Large intestine (tissue), 3 donors: ENCODE data around the gene BLOC1S1. TPM values are rescaled to one million over a fixed set of nuclear protein-coding genes. Genes with fewer than 3 reads are reported as not detected.
A peak's percentile ranks its signal among the peaks of the same experiment; 100 is the strongest.

Source experiments
- DNase-seq, 2 donors: peaks; one replicate each; pipeline versions ENCODE4 v3.0.0 to v3.0.0-alpha.2; 2013
- H3K27ac ChIP-seq: one replicate; pipeline ENCODE4 v1.5.1; 2013; ENCODE audit warnings: low read length
- H3K27me3 ChIP-seq: 2 replicates; pipeline ENCODE4 v1.6.1; 2013; ENCODE audit warnings: low read length; ENCODE audit not compliant: control insufficient read depth, insufficient read depth
- H3K36me3 ChIP-seq: 2 replicates; pipeline ENCODE4 v1.6.1; 2013; ENCODE audit warnings: low read length; ENCODE audit not compliant: control insufficient read depth, insufficient read depth
- H3K4me1 ChIP-seq: one replicate; pipeline ENCODE4 v1.6.1; 2013; ENCODE audit warnings: low read length; ENCODE audit not compliant: control insufficient read depth, insufficient read depth
- H3K4me3 ChIP-seq: one replicate; pipeline ENCODE4 v1.5.1; 2013; ENCODE audit warnings: low read length
- H3K9me3 ChIP-seq: one replicate; pipeline ENCODE4 v1.6.1; 2013; ENCODE audit warnings: mild to moderate bottlenecking, low read depth, low read length, moderate library complexity; ENCODE audit not compliant: control insufficient read depth
- WGBS: methylation state at CpG from one replicate; pipeline ENCODE4 v1.1.5; 2013; ENCODE audit warnings: low lambda C conversion rate; ENCODE audit not compliant: insufficient coverage; 5-methylcytosine and 5-hydroxymethylcytosine counted together
- polyA plus RNA-seq: library from polyadenylated mRNA; unstranded; fragments of 120-200 nt; gene quantifications from one replicate; pipeline ENCODE4 v1.2.1, GENCODE V29; 2013

BLOC1S1 gene
- polyA plus RNA-seq, 1 donor, result 144 TPM

DNA sequence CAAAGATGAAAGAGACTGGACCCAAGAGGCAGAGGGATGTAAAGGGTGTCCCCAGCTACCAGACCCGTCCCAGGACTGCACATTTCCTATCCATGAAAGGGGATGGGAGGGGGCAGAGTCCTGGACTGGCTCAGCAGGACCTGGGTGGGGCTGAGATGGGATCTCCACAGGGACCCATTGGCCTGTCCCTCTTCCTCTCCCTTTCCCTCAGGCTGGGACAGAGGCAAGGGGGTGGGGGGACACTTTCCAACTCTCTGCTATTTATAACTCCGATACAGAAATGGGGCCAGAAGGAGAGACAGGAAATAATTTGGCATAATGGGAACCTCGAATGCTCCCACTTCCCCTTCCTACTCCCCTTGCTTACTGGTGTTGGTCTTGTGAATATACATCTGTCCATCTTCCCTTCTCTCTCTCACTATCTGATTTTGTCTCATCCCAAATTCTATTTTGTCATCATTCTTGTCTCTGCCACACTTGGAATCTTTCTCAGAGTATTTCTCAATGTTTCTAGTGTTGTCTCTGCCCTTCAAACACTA is 7.1 kb upstream of the BLOC1S1 start:
- no peak overlapping the region for H3K27ac ChIP-seq
- no peak overlapping the region for H3K4me3 ChIP-seq
- no peak for DNase-seq
- peaks cover 29% of the 10 kb centered on the region for H3K27me3 ChIP-seq
- no peaks in the 10 kb centered on the region for H3K36me3 ChIP-seq
- H3K9me3 ChIP-seq, result no peaks in the 10 kb centered on the region
- WGBS, result no CpG with 5 or more reads among the region's 3 CpGs
- H3K4me1 ChIP-seq, result peaks cover 13% of the 10 kb centered on the region

DNA sequence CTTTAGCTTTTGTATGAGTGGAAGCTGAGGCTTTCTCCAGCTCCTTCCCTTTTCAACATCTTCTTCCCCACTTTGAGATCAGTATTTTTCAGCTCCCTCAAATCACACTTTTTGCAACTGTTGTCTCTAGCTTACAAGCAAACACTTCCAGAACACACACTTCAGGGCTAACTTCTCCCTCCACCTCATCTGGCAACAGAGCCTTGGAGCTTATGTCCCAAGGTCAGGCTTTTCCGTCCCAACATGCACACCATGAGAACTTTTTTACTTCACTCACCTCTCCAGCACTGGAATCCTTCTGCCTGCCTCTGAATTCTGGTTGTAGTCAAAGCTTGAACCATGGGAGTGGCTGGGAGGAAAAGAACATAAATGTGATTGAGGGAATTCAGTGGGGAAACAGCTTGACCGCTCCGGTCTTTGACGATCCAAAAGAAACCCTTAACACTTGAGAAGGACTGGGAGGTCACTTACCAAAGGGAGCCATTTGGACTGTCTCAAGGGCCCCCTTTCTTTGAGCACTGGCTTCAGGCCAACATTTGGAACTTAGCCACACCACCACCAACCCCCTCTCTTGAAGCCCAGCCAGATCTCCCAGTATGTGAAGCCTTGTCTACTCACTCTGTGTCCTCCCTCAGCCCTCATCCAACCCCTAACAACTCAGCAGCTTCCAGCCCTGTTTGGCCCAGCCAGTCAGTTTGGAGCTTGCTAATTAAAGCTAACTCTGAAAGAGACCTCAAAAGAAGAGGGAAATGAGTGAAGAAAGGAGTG is 3.9 kb upstream of the BLOC1S1 start:
- no peaks in the 10 kb centered on the region for H3K36me3 ChIP-seq
- no peak overlapping the region for H3K4me3 ChIP-seq
- DNase-seq, result no peak
- peaks cover 15% of the 10 kb centered on the region for H3K4me1 ChIP-seq
- no CpG with 5 or more reads among the region's 4 CpGs for WGBS
- no peak overlapping the region for H3K27ac ChIP-seq
- peaks cover 26% of the 10 kb centered on the region for H3K27me3 ChIP-seq
- no peaks in the 10 kb centered on the region for H3K9me3 ChIP-seq

DNA sequence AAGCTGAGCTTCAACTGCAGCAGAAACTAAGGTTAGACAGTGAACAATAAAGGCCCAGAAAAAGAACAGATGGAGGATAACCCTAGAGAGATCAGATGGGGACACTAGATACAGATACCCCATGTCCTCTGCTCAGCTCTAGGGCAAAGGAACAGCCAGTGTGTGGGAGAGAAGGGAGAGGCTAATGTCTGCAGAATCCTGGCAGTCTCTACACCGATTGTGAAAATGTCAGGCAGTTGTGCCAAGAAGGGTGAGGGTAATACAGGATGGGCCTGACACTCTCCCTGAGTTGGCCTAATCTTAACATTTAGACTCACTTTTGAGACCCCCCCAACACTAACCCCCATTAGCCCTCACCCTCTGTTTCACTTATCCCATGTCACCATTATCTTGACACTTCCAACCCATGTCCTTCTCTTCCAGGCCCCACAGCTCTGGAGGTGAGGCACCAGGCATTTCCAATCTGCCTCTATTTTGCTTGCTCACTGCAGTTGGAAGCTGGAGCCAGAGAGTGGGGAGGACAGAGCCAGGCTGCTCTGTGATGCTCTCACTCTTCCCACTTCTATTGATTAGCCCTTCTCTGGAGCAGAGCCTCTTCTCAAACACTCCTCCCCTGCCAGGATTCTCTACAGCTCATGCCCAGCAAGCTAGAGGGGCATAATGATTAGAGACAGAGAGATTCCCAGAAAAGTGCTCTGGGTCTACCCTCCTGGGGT is 3.0 kb upstream of the BLOC1S1 start:
- H3K27me3 ChIP-seq, result peaks cover 20% of the 10 kb centered on the region
- no peaks in the 10 kb centered on the region for H3K36me3 ChIP-seq
- no CpG with 5 or more reads among the region's 1 CpG for WGBS
- DNase-seq, result no peak
- H3K9me3 ChIP-seq, result no peaks in the 10 kb centered on the region
- peaks cover 20% of the 10 kb centered on the region for H3K4me1 ChIP-seq
- H3K4me3 ChIP-seq, result no peak overlapping the region
- no peak overlapping the region for H3K27ac ChIP-seq

DNA sequence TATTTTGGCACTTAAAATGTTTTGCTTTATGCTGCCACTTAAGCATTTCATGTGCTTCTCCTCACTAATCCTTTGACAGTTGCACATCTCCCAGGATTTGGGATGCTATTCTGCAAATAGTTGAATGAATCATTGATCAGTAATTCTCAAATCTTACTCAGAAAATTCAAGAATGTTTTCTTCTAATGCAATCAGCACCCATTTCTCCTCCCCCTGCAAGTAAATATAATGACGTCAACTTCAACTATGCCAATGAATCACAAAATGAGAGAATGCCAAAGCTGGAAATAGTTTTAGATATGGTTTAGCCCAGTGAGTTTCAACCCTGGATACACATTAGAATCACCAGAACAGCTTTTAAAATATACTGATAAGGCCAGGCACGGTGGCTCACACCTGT is 2.1 kb upstream of the BLOC1S1 start:
- H3K27me3 ChIP-seq, result peaks cover 16% of the 10 kb centered on the region
- no peak for DNase-seq
- H3K9me3 ChIP-seq, result no peaks in the 10 kb centered on the region
- no peak overlapping the region for H3K4me3 ChIP-seq
- H3K36me3 ChIP-seq, result peaks cover 2% of the 10 kb centered on the region
- peaks cover 28% of the 10 kb centered on the region for H3K4me1 ChIP-seq
- no peak overlapping the region for H3K27ac ChIP-seq
- WGBS, result no CpG with 5 or more reads among the region's 2 CpGs

DNA sequence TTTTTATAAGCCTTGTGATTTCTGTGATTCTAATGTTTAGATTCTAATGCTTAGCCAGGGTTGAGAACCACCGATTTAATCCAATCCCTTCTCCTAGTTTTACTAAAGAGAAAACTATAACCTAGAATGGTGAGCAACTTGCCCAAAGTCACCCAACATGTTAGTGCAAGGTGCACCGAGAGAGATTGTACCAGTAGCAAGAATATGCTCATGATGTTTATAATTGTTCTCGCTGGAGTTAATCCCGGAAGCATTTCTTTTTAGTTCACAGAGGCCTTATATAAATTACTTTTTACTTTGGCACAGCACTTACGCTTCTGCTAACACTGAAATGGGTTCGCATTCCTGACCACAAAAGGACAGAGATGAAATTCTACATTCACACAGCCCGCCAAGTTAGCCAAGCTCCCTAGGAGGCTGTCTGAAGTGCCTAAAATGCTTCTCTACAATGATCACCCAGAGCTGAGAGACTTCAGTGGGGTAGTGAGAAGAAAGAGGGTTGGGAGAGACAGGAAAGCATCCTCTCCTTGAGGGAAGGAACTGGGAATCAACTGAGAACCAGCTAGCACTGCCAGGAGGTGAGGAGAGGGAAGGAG is 579 bp upstream of the BLOC1S1 start:
- Histone ChIP-seq H3K9me3 (no peaks in the 10 kb centered on the region), H3K4me3 (peak overlapping the region; percentile 78), H3K36me3 (peaks cover 11% of the 10 kb centered on the region), H3K4me1 (peaks cover 42% of the 10 kb centered on the region), H3K27ac (peak overlapping the region; percentile 91), H3K27me3 (peaks cover 5% of the 10 kb centered on the region)
- WGBS, result no CpG with 5 or more reads among the region's 7 CpGs
- DNase-seq, result no peak

DNA sequence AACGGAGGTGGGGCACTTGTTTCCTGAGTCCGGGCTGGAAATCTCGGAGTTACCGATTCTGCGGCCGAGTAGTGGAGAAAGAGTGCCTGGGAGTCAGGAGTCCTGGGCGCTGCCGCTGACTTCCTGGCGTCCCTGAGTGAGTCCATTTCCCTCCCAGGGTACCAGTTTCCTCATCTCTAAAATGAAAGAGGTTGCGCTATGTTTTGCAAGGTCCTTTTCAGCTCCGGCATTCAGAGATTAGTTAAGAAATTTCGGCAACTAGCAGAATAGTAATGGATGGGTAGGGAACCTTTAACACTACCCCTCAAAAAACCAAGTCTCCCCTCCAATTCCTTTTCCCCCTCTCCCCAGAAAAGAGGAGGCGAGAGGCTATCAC is 724 bp downstream of the BLOC1S1 start:
- no CpG with 5 or more reads among the region's 13 CpGs for WGBS
- H3K4me3 ChIP-seq, result peak overlapping the region; percentile 78
- no peak for DNase-seq
- peaks cover 12% of the 10 kb centered on the region for H3K36me3 ChIP-seq
- H3K27me3 ChIP-seq, result peaks cover 5% of the 10 kb centered on the region
- no peaks in the 10 kb centered on the region for H3K9me3 ChIP-seq
- peak overlapping the region; percentile 91 for H3K27ac ChIP-seq
- peaks cover 51% of the 10 kb centered on the region for H3K4me1 ChIP-seq

GRCh38 chr12:55717011-55718007 is 1.5 kb downstream of the BLOC1S1 start:
- H3K4me1 ChIP-seq, result peaks cover 55% of the 10 kb centered on the region
- H3K36me3 ChIP-seq, result peaks cover 15% of the 10 kb centered on the region
- H3K9me3 ChIP-seq, result no peaks in the 10 kb centered on the region
- peaks cover 2% of the 10 kb centered on the region for H3K27me3 ChIP-seq
- no peak overlapping the region for H3K27ac ChIP-seq
- DNase-seq, result no peak
- peak overlapping the region; percentile 78 for H3K4me3 ChIP-seq
- WGBS, result no CpG with 5 or more reads among the region's 8 CpGs

DNA sequence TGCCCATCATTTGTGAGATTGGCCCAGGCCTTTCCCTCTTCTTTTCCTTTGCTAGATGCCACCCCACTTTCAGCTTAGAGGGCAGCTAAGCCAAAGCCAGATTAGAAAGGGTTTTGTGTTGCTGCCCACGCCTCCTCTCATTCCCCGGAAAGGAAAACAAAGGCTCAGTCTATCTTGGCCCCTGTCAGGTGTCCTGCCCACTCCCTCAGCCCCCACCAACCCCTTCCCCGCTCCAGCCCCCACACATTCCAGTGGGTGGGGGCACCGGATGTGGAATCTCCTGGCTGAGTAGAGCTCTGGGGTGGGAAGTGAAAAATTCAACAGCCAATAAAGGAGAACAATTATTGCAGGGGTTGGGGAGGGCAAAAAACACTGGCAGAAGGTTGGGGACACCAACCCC is 2.2 kb downstream of the BLOC1S1 start:
- Histone ChIP-seq H3K4me1 (peaks cover 56% of the 10 kb centered on the region), H3K27ac (no peak overlapping the region), H3K36me3 (peaks cover 18% of the 10 kb centered on the region), H3K4me3 (no peak overlapping the region), H3K27me3 (peaks cover under 1% of the 10 kb centered on the region), H3K9me3 (no peaks in the 10 kb centered on the region)
- no peak for DNase-seq
- no CpG with 5 or more reads among the region's 4 CpGs for WGBS

DNA sequence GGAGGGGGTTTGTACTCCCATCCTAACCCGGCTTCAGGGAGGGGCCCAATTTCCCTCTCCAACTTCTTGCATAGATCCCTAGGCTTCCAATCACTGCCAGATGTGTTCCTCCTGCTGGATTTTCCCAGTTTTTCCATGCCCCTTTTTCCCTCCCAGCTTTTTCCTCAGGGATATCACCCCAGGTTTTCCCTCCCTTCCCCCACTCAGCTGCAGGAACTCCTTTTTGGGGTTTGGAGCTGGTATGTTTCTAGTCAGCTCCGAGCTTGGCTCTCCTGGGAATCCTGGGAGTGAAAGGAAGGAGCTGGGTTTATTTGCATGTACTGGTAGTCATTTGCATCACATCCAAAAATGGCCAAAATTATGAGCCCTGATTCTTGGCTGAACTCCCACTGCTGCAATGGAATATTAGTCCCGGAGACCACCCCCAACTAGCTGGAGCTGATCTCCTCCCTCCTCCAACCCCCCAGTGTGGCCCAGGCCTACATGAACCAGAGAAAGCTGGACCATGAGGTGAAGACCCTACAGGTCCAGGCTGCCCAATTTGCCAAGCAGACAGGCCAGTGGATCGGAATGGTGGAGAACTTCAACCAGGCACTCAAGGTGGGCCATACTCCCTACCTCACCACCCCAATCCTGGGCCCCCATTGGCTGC is 2.9 kb downstream of the BLOC1S1 start:
- Histone ChIP-seq H3K9me3 (no peaks in the 10 kb centered on the region), H3K4me1 (peaks cover 62% of the 10 kb centered on the region), H3K27ac (peak overlapping the region; percentile 96), H3K36me3 (peaks cover 24% of the 10 kb centered on the region), H3K27me3 (no peaks in the 10 kb centered on the region), H3K4me3 (no peak overlapping the region)
- WGBS, result no CpG with 5 or more reads among the region's 4 CpGs
- DNase-seq, result no peak
